Fibroblast of lung (primary cell): Measurements from ENCODE around the gene TXNIP.

Experiments used
- CTCF ChIP-seq, 2 donors: IDR thresholded peaks in 1 of 2; conservative IDR thresholded peaks in 1 of 2; 1 replicate in 1 of 2; 2 replicates in 1 of 2; pipeline ENCODE4 v1.5.1; 2011 to 2012; ENCODE audit warnings: low read length in 2 of 2, control low read depth in 1 of 2, inconsistent platforms in 1 of 2, low read depth in 1 of 2, mild to moderate bottlenecking in 1 of 2
- EZH2 ChIP-seq: IDR thresholded peaks from 2 replicates; pipeline ENCODE4 v1.5.1; 2012; ENCODE audit warnings: low read length, control low read depth, mild to moderate bottlenecking; ENCODE audit errors: missing control alignments

- TF ChIP-seq CTCF (conservative IDR thresholded peaks at IDR 0.05 in 1 of 2, IDR thresholded peaks at IDR 0.05 in 1 of 2; ENCODE audit: low read depth in 1 of 2, low read length in 2 of 2): no peak
- no peak for TF ChIP-seq EZH2
Observed at GRCh38 chr1:145994391-145995120, 1.8 kb downstream of the TXNIP start.
